GM19455 (cell line): Measurements from ENCODE around the gene LIG1.

Experiments
- ATAC-seq: cut with Tn5 transposase; IDR thresholded peaks from one replicate; pipeline ENCODE4 v1.9.1; 2021; ENCODE audit not compliant: unreplicated experiment

LIG1 gene

DNA sequence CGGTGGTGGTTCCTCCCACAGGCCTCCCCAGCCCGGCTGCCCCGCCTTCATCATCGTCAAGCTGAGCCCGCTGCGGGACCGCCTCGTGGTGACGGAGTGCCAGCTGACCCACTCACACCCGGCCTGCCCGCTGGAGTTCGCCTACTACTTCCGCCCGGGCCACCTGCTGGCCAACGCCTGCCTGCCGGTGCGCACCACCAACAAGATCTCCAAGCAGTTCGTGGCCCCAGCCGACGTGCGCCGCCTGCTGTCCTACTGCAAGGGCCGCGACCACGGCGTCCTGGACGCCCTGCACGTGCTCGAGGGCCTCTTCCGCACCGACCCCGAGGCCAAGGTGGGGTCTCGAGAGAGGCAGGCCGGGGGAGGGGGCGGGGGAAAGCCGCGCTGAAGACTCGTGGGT is 12.3 kb upstream of the LIG1 start:
- ATAC-seq: no peak

DNA sequence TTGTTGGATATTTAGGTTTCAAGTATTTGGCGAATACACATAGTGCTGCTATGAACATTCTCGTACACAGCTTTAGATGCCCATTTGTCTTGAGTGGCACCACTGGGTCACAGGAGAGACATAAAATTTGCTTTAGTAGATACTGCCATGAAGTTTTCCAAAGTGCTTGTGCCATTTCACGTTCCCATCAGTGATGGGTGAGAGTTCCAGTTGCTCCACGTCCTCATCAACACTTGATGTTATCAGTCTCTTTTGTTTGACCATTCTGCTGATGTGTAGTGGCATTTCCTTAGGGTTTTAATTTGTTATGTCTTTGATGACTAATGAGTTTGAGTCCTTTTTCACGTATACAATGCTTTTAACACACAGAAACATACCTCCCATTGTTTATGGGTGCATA is 11.4 kb upstream of the LIG1 start:
- no peak for ATAC-seq

DNA sequence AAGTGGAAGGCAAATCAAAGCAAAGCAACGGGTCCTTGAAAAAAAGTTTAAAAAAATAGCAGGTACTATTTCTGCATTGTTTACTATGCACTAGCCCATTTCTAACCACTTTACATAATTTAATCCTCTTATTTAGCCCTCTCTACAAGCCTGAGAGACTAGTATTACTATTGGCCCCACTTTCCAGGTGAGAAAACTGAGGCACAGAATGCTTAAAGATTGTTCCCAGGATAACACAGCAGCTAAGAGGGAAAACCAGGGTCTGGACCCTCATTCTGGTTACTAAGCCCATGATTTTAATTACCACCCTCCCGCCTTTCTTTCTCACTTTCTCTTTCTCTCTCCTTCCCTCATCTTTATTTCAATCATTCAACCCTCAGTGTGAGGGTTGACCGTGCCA is 6.1 kb upstream of the LIG1 start:
- ATAC-seq: no peak

GRCh38 chr19:48175578-48175977 is 5.4 kb upstream of the LIG1 start:
- ATAC-seq: no peak

DNA sequence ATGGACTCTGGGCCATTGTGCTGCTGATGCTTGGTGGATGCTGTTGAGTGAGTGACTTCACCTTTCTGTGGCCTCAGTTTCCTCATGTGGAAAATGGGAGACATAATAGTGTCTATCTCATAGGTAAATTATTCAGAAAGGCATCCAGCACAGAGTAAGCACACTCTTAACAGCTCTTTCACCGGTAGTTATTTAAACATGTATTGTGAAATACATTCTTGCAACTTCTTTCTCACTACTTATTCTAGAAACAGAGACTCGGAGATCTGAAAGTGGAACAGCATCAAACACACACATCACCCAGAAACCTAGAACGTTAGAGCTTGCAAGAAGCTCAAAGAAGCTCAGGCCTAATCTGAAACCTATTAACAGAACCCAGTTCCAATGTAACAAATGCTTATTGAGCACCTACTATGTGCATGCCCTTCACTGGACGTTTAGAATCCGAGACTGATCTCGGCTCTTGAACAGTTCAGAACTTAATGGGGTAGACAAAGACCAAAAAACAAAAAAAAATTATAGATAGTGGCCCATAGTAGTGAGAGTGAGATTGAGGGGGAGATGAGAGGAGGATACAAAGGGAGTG is 4.4 kb upstream of the LIG1 start:
- ATAC-seq: no peak

DNA sequence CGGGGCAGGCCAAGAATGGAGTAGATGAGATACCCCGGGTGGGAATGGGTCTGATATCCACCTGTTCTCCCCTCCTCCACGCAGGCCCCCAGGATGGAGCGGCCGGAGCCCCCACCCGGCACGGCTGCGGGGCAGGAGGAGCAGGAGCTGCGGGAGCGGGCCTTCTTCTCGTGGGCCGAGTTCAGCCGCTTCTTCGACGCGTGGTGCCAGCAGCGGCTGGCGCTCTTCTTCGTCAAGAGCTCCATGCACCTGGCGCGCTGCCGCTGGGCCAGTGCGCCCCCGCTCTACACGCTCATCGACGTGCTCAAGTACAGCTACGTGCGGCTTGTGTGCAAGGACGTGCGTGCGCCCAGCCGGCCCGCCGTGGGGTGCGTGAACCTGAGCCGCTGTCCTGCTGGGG is 1.6 kb upstream of the LIG1 start:
- no peak for ATAC-seq

GRCh38 chr19:48170817-48171347 is 738 bp upstream of the LIG1 start:
- ATAC-seq: no peak

DNA sequence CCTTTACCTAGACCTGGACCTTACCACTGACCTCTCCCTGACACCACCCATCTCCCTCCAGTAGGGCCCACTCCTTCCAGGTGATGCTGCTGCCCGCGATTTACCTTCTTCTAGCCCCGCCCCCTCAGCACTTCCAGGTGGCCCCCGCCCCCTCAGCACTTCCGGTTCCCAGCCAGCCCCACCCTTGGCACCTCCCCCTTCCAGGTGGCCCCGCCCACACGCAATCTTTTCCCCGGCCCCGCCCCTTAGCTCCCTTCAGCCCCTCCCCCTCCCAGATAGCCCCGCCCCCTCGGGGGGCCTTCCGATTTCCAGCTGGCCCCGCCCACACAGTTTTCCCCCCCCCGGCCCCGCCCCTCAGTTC is 586 bp downstream of the LIG1 start:
- ATAC-seq: no peak

- ATAC-seq: no peak
Measured at GRCh38 chr19:48168689-48169088, 1.5 kb downstream of the LIG1 start.

- no peak for ATAC-seq
Measured at GRCh38 chr19:48158210-48158790, 11.8 kb downstream of the LIG1 start.

DNA sequence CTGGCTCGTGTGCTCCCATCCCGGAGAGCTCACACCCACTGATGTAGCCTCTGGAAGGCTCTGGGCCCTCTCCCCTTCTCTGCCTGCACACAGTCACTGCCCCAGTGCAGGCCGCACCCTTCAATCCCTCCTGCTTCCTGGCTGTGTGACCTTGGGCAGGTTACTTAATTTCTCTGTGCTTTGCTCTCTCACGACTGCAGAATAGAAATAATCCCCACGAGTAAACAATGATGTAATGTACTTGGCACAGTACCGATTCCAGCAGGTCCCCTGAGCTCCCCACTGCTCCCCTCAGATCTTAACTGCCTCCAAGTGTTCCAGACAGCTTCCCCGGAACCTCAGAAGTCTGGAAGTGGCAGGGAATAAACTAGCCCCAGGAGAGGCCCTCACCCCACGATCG is 16.1 kb downstream of the LIG1 start:
- no peak for ATAC-seq

GRCh38 chr19:48152551-48152950 is 17.6 kb downstream of the LIG1 start:
- no peak for ATAC-seq

DNA sequence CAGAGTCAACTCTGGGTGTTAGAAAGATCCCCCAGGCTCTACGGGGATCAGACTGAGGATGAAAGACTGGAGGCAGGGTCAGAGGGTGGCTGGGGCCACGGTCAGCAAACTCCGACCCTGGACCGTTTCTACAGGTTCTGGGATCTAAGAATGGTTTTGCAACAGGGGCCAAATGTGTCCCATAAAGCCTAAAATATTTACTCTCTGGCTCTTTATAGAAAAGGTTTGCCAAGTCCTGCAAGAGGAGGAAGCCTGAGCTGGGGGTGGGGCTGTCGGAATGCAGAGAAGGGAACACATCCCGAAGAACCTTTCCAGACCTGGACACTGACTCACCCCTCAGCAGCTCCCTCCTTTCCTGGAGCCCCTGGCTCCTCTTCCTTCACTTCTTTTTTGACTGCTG is 20.7 kb downstream of the LIG1 start:
- no peak for ATAC-seq

- no peak for ATAC-seq
Measured at GRCh38 chr19:48148576-48148975, 21.6 kb downstream of the LIG1 start.

GRCh38 chr19:48147597-48148175 is 22.5 kb downstream of the LIG1 start:
- no peak for ATAC-seq

- ATAC-seq: no peak
Measured at GRCh38 chr19:48139053-48139452, 31.1 kb downstream of the LIG1 start.

DNA sequence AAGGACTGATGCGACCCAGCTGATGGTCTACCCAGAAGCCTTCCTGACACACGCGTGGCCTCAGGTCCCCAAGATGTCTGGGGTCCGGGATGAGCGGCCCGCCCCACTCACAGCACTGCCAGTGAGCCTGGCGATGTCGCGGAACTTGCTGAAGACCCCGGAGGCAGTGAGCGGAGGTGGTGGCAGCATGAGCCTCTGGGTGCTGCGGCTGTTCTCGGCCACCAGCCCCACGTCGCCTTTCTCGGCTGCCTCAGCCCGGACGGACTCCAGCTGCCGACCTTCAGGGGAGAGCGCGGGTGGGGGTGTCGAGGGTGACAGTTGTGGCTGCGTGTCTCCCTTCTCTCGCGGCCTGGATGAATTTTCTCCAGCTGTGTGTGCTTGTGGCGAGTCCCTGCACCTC is 32.7 kb downstream of the LIG1 start:
- ATAC-seq: no peak

GRCh38 chr19:48136547-48136946 is 33.6 kb downstream of the LIG1 start:
- ATAC-seq: no peak

GRCh38 chr19:48135411-48135810 is 34.7 kb downstream of the LIG1 start:
- ATAC-seq: no peak

- no peak for ATAC-seq
Measured at GRCh38 chr19:48133094-48133493, 37.0 kb downstream of the LIG1 start.

- ATAC-seq: no peak
Measured at GRCh38 chr19:48127561-48127960, 42.6 kb downstream of the LIG1 start.

DNA sequence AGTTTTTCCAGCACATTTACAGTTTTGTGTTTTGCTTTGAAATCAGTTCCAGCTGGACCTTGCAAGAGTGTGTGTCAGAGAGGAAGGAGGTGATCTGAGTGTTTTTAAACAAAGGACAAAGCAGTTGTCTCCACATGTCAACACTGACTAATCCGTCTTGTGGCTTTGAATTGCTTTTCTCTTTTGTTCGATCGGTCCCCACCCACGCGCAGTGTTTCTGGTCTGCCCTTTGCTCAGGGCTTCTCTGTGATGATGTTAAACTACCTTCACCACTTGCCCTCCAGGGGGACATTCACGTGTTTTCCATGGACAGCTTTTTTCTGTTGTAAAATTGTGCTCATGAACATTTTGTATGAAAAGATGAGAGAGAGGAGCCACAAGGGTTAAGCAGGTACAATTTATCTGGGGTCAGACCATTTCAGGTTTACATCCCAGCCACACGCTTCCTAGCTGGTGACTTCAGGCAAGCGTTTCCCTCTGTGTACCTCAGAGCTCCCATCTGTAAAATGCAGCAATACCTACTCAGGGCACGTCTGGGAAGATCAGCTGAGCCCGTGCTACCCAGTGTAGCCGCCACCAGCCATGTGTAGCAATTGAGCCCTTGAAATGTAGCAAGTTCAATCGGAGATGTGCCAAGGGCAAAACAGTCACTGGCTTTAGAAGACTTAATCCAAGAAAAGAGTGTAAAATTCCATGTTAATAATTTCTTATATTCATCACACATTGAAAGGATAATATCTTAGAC is 46.1 kb downstream of the LIG1 start:
- ATAC-seq: no peak
